Keratinocyte (primary cell): ENCODE results near the gene TNFSF18.

Source experiments
- CTCF ChIP-seq, 3 experiments: IDR thresholded peaks in 1 of 3; conservative IDR thresholded peaks in 1 of 3; optimal IDR thresholded peaks in 1 of 3; 2 replicates in 2 of 3; 3 replicates in 1 of 3; pipeline versions ENCODE3 to v1.5.1; 2011; ENCODE audit warnings: low read length in 3 of 3, mild to moderate bottlenecking in 3 of 3, moderate library complexity in 2 of 3, control low read depth in 1 of 3, inconsistent platforms in 1 of 3; ENCODE audit not compliant: insufficient read depth in 2 of 3; ENCODE audit errors: extremely low read depth in 1 of 3
- EZH2 ChIP-seq: IDR thresholded peaks from one replicate; pipeline ENCODE4 v1.6.1; 2012; ENCODE audit warnings: inconsistent platforms, mild to moderate bottlenecking, low read length, moderate library complexity

- TF ChIP-seq CTCF (optimal IDR thresholded peaks at IDR 0.05 in 1 of 3, IDR thresholded peaks at IDR 0.05 in 1 of 3, conservative IDR thresholded peaks at IDR 0.05 in 1 of 3; ENCODE audit: extremely low read depth in 1 of 3, insufficient read depth in 2 of 3, low read length in 3 of 3) (no peak), EZH2 (no peak)
These were observed 34.3 kb downstream of the TNFSF18 start for GRCh38 chr1:173016419-173016818.
